HL-60 (cell line): ENCODE measurements around the gene ZNF492.

Source experiments
- CTCF ChIP-seq: IDR thresholded peaks from one replicate; pipeline ENCODE4 v1.5.1; 2011; ENCODE audit warnings: low read length, control low read depth, inconsistent platforms; ENCODE audit not compliant: insufficient read depth
- GABPA ChIP-seq: IDR thresholded peaks from 2 replicates; pipeline ENCODE4 v1.6.1; 2012; ENCODE audit warnings: low read depth
- POLR2AphosphoS5 ChIP-seq: IDR thresholded peaks from 2 replicates; pipeline ENCODE4 v1.6.1; 2012; ENCODE audit warnings: low read depth

DNA sequence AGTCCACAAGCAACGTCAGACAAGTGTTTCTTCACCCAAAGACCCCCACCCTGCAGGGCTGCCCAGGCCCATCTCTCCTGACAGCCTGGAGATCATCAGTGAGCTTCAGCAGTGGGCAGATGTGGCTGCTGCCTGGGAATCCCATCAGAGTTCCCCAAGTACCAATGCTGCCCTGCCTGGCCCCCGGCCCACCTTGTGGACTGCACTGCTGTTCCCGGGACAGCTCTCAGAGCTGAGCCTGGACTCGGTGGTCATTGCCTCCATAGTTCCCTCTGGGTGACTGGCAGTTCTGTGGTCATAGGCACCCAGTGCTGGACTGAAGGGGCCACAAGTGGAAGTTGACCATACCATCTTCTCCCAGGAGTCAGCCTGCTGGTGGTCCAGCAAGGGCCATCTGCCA is 24.5 kb upstream of the ZNF492 start:
- TF ChIP-seq CTCF (no peak), POLR2AphosphoS5 (no peak), GABPA (no peak)
